ENCODE measurements around the gene PPP1R9B. TPM values are rescaled to one million over a fixed set of nuclear protein-coding genes. Genes with fewer than 3 reads are reported as not detected.
A peak's percentile ranks its signal among the peaks of the same experiment; 100 is the strongest.

The PPP1R9B gene
- total RNA-seq, 1 experiment from 2014 or later, result 36.1 TPM

- DNase-seq (ENCODE audit: low read depth), result peak; percentile 82
These were observed 23.0 kb upstream of the PPP1R9B start for GRCh38 chr17:50173335-50173941.

GRCh38 chr17:50172936-50173334 lies 22.5 kb upstream of the PPP1R9B start:
- no peak for DNase-seq (ENCODE audit: low read depth)

- DNase-seq (ENCODE audit: low read depth), result no peak
These were observed 21.7 kb upstream of the PPP1R9B start for GRCh38 chr17:50172130-50172529.

GRCh38 chr17:50171371-50172071 lies 21.0 kb upstream of the PPP1R9B start:
- DNase-seq (ENCODE audit: low read depth), result no peak

- DNase-seq (ENCODE audit: low read depth), result peak; percentile 81
These were observed 20.3 kb upstream of the PPP1R9B start for GRCh38 chr17:50170662-50171370.

DNA sequence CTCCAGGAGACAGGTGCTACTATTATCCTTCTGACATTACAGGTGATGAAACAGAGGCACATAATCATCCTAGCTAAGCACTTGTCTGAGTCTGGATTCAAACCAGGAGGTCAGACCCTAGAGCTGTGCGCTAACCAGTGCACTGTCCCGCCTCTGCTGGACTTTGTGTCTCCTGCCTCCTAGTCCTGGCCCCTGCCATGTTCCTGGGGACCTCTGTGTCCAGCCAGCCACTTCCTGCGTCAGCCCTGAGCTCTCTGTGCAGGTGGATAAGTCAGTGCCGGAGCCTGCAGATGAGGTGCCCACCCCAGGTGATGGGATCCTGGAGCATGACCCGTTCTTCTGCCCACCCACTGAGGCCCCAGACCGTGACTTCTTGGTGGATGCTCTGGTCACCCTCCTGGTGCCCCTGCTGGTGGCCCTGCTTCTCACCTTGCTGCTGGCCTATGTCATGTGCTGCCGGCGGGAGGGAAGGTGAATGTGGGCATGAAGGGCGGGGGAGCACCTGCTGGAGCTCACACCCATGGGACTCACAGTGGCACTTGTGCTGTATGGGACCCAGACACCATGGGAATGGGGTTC lies 19.5 kb upstream of the PPP1R9B start:
- no peak for DNase-seq (ENCODE audit: low read depth)

DNA sequence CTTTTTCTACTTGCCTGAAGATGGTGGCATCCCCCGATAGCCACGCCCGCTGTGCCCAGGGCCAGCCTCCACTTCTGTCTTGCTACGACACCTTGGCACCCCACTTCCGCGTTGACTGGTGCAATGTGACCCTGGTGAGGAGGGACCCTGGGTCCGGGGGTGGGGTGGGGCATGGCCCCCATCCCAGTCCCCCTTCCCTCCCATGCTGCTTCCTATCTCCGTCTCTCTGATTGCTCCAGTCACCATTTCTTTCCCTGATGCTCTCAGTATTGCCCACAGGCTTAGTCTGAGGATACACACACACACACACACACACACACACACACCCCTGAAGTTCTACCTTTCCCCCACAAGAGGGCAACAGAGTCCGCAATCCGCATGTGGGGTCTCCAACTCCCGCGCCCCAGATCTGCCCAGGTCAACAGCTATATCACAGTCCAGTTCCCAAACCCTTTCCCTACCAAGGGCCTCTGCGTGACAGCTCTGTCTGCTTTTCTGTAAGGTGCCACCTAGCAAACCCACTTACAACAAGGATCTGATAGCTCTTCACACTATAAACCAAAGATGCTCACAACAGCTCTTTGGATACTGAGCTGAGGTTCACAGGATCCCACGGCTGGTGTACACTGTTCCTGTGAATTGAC lies 18.8 kb upstream of the PPP1R9B start:
- DNase-seq (ENCODE audit: low read depth), result peak; percentile 59

GRCh38 chr17:50168319-50168718 lies 17.8 kb upstream of the PPP1R9B start:
- DNase-seq (ENCODE audit: low read depth), result no peak

DNA sequence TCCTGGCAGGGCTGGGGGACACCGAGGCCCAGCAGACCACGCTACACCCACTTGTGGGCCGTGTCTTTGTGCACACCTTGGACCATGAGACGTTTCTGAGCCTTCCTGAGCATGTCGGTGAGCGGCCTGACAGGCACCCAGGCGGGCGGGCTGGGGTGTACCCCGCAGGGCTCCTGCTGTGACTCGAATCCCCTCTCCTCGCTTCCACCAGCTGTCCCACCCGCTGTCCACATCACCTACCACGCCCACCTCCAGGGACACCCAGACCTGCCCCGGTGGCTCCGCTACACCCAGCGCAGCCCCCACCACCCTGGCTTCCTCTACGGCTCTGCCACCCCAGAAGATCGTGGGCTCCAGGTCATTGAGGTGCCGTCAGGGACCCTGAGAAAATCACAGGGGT lies 16.9 kb upstream of the PPP1R9B start:
- DNase-seq (ENCODE audit: low read depth), result no peak

GRCh38 chr17:50166518-50167181 lies 16.2 kb upstream of the PPP1R9B start:
- DNase-seq (ENCODE audit: low read depth), result no peak

DNA sequence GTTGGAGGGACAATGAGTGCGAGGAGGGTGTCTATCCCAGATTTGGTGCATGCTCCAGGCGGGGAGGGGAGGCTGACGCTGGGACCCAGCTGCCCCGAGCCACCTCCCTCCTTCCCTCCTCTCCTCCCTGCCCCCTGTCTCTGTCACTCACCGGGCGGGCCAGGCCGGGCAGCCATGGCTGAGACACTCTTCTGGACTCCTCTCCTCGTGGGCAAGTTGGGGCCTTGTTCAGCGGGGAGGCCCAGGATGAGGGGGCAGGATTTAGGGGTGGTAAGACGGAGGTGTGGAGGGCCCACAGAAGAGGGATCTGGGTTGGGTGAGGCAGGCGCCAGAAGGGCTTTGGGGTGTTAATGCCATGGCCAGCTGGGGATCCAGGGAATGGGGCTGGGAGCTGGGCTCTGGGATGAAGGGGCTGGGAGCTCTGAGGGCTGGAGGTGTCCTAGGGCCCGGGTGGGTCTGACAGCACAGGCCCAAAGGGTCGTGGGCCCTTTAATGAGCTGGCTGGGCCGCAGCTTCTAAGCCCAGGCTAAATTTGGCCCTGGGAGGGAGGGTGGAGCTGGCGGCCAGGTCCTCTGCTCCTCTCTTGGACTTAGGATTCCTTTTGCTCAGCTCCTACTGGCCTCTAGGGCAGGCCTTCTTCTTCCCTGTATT lies 15.5 kb upstream of the PPP1R9B start, which contains the start of gene SGCA:
Gene SGCA (plus strand): TSS at position 139 of the 651 bp plus-strand sequence. CDS start 36 bp downstream, at position 175.
- no peak for DNase-seq (ENCODE audit: low read depth)

GRCh38 chr17:50165466-50165865 lies 15.0 kb upstream of the PPP1R9B start:
- DNase-seq (ENCODE audit: low read depth), result no peak

DNA sequence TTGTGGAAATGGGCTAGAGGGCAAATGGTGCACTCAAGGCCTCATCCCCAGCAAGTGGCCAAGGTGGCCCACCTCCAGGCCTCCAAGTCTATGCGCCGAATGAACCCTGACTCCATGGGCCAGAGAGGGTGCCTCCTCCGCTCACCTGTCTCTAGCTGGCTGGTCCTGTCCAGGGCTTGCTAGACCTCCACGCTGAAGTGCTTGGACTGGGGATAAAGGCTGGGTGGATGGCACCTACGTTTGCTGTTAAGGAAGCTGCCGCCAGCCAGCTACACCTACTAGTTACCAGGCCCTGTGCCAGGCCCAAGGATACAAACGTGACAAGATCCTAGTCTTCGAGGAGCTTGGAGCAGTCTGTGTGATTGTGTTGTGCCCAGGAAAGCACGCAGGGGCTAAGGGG lies 14.6 kb upstream of the PPP1R9B start:
- DNase-seq (ENCODE audit: low read depth), result no peak

DNA sequence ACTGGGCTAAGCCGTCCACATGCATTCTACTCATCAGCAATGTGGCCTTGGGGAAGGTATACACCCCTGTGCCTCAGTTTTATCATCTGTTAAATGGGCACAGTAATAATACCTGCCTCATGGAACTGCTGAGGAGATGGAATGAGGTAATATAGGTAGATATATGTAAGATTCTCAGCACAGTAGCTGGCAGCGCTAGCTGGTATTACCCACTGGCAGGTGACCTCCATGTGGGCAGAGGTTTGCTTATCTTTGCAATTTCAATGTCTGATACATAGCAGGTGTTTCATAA lies 14.2 kb upstream of the PPP1R9B start:
- DNase-seq (ENCODE audit: low read depth), result no peak

GRCh38 chr17:50163843-50164696 lies 13.6 kb upstream of the PPP1R9B start:
- no peak for DNase-seq (ENCODE audit: low read depth)

GRCh38 chr17:50162466-50163254 lies 12.2 kb upstream of the PPP1R9B start:
- DNase-seq (ENCODE audit: low read depth), result no peak

- no peak for DNase-seq (ENCODE audit: low read depth)
These were observed 11.4 kb upstream of the PPP1R9B start for GRCh38 chr17:50161911-50162288.

GRCh38 chr17:50161023-50161910 lies 10.8 kb upstream of the PPP1R9B start:
- DNase-seq (ENCODE audit: low read depth), result peak; percentile 84

Measured in M059J (cell line).